ENCODE measurements around the gene SASH1.

SASH1 gene

DNA sequence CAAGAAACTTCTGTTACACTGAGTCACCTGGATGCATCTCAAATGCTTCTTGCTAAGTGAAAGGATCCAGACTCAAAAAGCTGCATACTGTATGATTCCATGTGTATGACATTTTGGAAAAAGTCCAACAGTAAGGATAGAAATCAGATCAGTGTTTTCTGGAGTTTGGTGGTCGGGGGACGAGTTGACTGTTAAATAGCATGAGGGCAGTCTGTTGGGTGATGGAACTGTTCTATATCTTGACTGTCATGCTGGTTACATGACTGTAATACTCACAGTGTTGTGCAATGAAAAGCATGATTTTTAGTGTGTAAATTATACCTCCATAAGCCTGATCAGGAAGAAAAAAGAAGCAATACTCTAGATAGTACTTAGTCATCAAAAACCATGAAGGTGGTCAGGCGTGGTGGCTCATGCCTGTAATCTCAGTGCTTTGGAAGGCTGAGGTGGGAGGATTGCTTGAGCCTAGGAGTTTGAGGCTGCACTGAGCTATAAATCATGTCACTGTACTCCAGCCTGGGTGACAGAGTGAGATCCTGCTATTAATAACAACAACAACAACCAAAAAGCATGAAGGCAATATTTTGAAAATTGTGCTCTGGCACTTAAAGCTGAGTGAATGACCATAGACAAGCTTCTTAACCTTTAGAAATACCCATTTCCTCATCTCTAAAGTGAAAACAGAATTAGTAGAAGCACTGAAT is 30.5 kb upstream of the SASH1 start:
- ChIA-PET POLR2A (no interaction called here), CTCF (no interaction called here)
- H3K27ac ChIP-seq (ENCODE audit: extremely low read depth, low read depth, low read length) = no peak overlapping the region
- no peaks in the 10 kb centered on the region; the same call in 1 of the 2 replicates for H3K4me1 ChIP-seq (ENCODE audit: control insufficient read depth, insufficient read depth, low read length)
- H3K4me3 ChIP-seq (ENCODE audit: low read depth, low read length) = no peak overlapping the region
- H3K9me3 ChIP-seq (ENCODE audit: control insufficient read depth, insufficient read depth, low read depth, low read length) = no peaks in the 10 kb centered on the region
- no peaks in the 10 kb centered on the region for H3K36me3 ChIP-seq (ENCODE audit: control insufficient read depth in 2 of 2, insufficient read depth in 1 of 2, low read length in 2 of 2)
- TF ChIP-seq, protein P1, sequence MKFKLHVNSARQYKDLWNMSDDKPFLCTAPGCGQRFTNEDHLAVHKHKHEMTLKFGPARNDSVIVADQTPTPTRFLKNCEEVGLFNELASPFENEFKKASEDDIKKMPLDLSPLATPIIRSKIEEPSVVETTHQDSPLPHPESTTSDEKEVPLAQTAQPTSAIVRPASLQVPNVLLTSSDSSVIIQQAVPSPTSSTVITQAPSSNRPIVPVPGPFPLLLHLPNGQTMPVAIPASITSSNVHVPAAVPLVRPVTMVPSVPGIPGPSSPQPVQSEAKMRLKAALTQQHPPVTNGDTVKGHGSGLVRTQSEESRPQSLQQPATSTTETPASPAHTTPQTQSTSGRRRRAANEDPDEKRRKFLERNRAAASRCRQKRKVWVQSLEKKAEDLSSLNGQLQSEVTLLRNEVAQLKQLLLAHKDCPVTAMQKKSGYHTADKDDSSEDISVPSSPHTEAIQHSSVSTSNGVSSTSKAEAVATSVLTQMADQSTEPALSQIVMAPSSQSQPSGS (tag by site-specific recombination; IDR thresholded peaks at IDR 0.05; ENCODE audit: low read depth) = no peak
- TF ChIP-seq ZSCAN23 (tag by site-specific recombination; IDR thresholded peaks at IDR 0.05) (no peak), REPIN1 (tag by site-specific recombination; IDR thresholded peaks at IDR 0.05; ENCODE audit: low read depth) (no peak), ZNF211 (tag by site-specific recombination; IDR thresholded peaks at IDR 0.05; ENCODE audit: low read depth) (no peak), GFI1B (tag by site-specific recombination; IDR thresholded peaks at IDR 0.05) (no peak), BCL11A (tag by site-specific recombination; IDR thresholded peaks at IDR 0.05; ENCODE audit: low read depth) (no peak), ZBTB1 (tag by site-specific recombination; IDR thresholded peaks at IDR 0.05) (no peak), ZNF600 (tag by site-specific recombination; IDR thresholded peaks at IDR 0.05) (no peak), ZNF837 (tag by site-specific recombination; IDR thresholded peaks at IDR 0.05) (no peak), ZNF830 (tag by site-specific recombination; IDR thresholded peaks at IDR 0.05; ENCODE audit: low read depth) (no peak), ZNF184 (tag by site-specific recombination; IDR thresholded peaks at IDR 0.05) (no peak), ZBTB21 (tag by site-specific recombination; IDR thresholded peaks at IDR 0.05) (no peak), ZNF747 (tag by site-specific recombination; IDR thresholded peaks at IDR 0.05) (no peak), ZFHX2 (tag by site-specific recombination; conservative IDR thresholded peaks at IDR 0.05) (no peak), YY1 (tag by site-specific recombination; IDR thresholded peaks at IDR 0.05) (no peak), HOXD13 (CRISPR knock-in tag; IDR thresholded peaks at IDR 0.05; ENCODE audit: borderline replicate concordance) (no peak)
- TF ChIP-seq, protein P2, sequence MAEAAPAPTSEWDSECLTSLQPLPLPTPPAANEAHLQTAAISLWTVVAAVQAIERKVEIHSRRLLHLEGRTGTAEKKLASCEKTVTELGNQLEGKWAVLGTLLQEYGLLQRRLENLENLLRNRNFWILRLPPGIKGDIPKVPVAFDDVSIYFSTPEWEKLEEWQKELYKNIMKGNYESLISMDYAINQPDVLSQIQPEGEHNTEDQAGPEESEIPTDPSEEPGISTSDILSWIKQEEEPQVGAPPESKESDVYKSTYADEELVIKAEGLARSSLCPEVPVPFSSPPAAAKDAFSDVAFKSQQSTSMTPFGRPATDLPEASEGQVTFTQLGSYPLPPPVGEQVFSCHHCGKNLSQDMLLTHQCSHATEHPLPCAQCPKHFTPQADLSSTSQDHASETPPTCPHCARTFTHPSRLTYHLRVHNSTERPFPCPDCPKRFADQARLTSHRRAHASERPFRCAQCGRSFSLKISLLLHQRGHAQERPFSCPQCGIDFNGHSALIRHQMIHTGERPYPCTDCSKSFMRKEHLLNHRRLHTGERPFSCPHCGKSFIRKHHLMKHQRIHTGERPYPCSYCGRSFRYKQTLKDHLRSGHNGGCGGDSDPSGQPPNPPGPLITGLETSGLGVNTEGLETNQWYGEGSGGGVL (tag by site-specific recombination; IDR thresholded peaks at IDR 0.05) = no peak
- TF ChIP-seq, protein P3, sequence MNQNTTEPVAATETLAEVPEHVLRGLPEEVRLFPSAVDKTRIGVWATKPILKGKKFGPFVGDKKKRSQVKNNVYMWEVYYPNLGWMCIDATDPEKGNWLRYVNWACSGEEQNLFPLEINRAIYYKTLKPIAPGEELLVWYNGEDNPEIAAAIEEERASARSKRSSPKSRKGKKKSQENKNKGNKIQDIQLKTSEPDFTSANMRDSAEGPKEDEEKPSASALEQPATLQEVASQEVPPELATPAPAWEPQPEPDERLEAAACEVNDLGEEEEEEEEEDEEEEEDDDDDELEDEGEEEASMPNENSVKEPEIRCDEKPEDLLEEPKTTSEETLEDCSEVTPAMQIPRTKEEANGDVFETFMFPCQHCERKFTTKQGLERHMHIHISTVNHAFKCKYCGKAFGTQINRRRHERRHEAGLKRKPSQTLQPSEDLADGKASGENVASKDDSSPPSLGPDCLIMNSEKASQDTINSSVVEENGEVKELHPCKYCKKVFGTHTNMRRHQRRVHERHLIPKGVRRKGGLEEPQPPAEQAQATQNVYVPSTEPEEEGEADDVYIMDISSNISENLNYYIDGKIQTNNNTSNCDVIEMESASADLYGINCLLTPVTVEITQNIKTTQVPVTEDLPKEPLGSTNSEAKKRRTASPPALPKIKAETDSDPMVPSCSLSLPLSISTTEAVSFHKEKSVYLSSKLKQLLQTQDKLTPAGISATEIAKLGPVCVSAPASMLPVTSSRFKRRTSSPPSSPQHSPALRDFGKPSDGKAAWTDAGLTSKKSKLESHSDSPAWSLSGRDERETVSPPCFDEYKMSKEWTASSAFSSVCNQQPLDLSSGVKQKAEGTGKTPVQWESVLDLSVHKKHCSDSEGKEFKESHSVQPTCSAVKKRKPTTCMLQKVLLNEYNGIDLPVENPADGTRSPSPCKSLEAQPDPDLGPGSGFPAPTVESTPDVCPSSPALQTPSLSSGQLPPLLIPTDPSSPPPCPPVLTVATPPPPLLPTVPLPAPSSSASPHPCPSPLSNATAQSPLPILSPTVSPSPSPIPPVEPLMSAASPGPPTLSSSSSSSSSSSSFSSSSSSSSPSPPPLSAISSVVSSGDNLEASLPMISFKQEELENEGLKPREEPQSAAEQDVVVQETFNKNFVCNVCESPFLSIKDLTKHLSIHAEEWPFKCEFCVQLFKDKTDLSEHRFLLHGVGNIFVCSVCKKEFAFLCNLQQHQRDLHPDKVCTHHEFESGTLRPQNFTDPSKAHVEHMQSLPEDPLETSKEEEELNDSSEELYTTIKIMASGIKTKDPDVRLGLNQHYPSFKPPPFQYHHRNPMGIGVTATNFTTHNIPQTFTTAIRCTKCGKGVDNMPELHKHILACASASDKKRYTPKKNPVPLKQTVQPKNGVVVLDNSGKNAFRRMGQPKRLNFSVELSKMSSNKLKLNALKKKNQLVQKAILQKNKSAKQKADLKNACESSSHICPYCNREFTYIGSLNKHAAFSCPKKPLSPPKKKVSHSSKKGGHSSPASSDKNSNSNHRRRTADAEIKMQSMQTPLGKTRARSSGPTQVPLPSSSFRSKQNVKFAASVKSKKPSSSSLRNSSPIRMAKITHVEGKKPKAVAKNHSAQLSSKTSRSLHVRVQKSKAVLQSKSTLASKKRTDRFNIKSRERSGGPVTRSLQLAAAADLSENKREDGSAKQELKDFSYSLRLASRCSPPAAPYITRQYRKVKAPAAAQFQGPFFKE (tag by site-specific recombination; IDR thresholded peaks at IDR 0.05; ENCODE audit: borderline replicate concordance) = no peak
- TF ChIP-seq, protein P4, sequence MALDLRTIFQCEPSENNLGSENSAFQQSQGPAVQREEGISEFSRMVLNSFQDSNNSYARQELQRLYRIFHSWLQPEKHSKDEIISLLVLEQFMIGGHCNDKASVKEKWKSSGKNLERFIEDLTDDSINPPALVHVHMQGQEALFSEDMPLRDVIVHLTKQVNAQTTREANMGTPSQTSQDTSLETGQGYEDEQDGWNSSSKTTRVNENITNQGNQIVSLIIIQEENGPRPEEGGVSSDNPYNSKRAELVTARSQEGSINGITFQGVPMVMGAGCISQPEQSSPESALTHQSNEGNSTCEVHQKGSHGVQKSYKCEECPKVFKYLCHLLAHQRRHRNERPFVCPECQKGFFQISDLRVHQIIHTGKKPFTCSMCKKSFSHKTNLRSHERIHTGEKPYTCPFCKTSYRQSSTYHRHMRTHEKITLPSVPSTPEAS (tag by site-specific recombination; IDR thresholded peaks at IDR 0.05) = no peak

Measured in HEK293 (cell line).